Sigmoid colon (tissue), 7 donors: ENCODE data around the gene CDC42BPB. TPM values are rescaled to one million over a fixed set of nuclear protein-coding genes. Genes with fewer than 3 reads are reported as not detected.

Source experiments
- DNase-seq: peaks from one replicate; pipeline ENCODE4 v3.0.0-alpha.2; 2019
- H3K27ac ChIP-seq, 4 donors: fragments of 200-600 bp; sonication (generic); one replicate each; pipeline ENCODE4 v1.5.1; 2016 to 2019; ENCODE audit warnings: mild to moderate bottlenecking in 1 of 4
- H3K27me3 ChIP-seq, 3 donors: fragments of 200-600 bp; sonication (generic); one replicate each; pipeline ENCODE4 v1.5.1; 2019; ENCODE audit warnings: mild to moderate bottlenecking in 1 of 3
- H3K36me3 ChIP-seq, 4 donors: fragments of 200-600 bp; sonication (generic); one replicate each; pipeline ENCODE4 v1.5.1; 2016 to 2019
- H3K4me1 ChIP-seq, 4 donors: fragments of 200-600 bp; sonication (generic); one replicate each; pipeline ENCODE4 v1.5.1; 2017 to 2019
- H3K4me3 ChIP-seq, 4 donors: fragments of 200-600 bp; sonication (generic); one replicate each; pipeline ENCODE4 v1.5.1; 2017 to 2019; ENCODE audit warnings: mild to moderate bottlenecking in 2 of 4, moderate library complexity in 1 of 4
- H3K9me3 ChIP-seq, 4 donors: fragments of 200-600 bp in 3 of 4; sonication (generic) in 3 of 4; one replicate each; pipeline versions ENCODE4 v1.5.1 to v1.6.1; 2013 to 2019
- EP300 ChIP-seq, 4 donors: sonication (generic); formaldehyde crosslinking; IDR thresholded peaks; one replicate each; pipeline ENCODE4 v1.6.1; 2017; ENCODE audit warnings: antibody characterized with exemption in 4 of 4
- POLR2A ChIP-seq, 2 donors: fragments of 450-650 bp; IDR thresholded peaks; one replicate each; pipeline ENCODE4 v1.6.1; 2016; ENCODE audit warnings: antibody characterized with exemption in 2 of 2, mild to moderate bottlenecking in 2 of 2, moderate library complexity in 2 of 2
- POLR2AphosphoS5 ChIP-seq, 4 donors: sonication (generic); formaldehyde crosslinking; IDR thresholded peaks; one replicate each; pipeline ENCODE4 v1.6.1; 2017; ENCODE audit warnings: antibody characterized with exemption in 4 of 4
- WGBS, 2 donors: extraction: QIAGEN DNeasy Blood & Tissue Kit; methylation state at CpG; one replicate each; pipeline ENCODE4 v1.1.7; 2013; 5-methylcytosine and 5-hydroxymethylcytosine counted together
- intact Hi-C: fragments of 100-400 bp; cut with DNase I; formaldehyde crosslinking; loops from one replicate; pipeline ENCODE4 v1.15.1; 2023
- polyA plus RNA-seq, 3 donors: library from polyadenylated mRNA; stranded (reverse); fragments of 200-250 nt; gene quantifications; one replicate each; pipeline ENCODE4 v1.2.3, GENCODE V29; 2013
- total RNA-seq, 4 donors: library from RNA; depleted of rRNA; stranded (reverse); fragments of >200 nt; gene quantifications; one replicate each; pipeline ENCODE4 v1.1.0, GENCODE V29; 2016
- TF ChIP-seq, protein P1 (sequence below), 4 experiments: fragments of 450-650 bp in 3 of 4; fragments of 200-600 bp in 1 of 4; IDR thresholded peaks; one replicate each; pipeline ENCODE4 v1.5.1; 2016 to 2019; ENCODE audit warnings: antibody characterized with exemption in 4 of 4, mild to moderate bottlenecking in 3 of 4, moderate library complexity in 2 of 4
- donor health status: healthy with polysubstance abuse.
- donor health status: Bipolar disorder and iron deficiency.
- donor health status: healthy.

CDC42BPB gene
- total and polyA plus RNA-seq, 7 donors: 18.0 to 82.3 (median 58.5) TPM

DNA sequence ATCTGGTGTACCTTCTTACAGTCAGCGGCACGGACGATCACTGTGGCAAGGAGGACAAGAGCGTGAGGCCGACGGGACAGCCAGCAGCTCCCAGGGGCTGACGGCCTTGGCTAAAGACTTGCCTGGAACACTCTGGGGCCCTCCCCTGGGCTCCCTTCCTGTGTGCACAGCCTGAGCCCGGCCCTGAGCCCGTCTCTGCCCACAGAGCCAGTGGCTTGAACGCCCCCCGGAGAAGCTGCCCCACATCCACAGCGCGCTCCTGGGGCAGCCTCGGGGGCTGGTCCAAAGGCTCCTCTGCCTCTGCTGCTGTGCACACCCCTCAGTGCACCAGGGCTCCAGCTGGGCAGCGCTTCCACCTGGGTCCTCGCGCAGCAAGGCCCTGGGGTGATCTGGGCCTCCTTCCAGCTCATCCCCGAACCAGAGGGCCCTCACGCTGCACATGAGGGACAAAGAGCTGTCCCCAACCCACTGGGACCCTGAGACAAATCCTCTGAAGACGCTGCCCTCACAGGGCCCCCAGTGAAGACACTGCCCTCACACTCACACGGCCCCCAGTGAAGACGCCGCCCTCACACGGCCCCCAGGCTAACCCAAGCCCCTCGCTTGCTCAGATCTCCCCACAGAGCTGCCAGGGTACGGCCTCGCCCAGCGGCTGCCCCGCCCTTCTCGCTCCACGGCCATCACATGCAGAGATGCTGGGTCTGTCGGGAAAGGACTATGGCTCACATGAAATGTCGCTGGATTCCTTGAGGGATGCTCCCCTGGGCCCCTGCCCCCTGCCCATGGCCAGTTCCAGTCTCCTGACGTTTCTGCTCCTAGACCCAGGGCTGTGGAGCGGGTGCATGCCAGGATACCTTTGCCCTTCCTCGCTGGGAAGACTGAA lies 112.7 kb downstream of the CDC42BPB start:
- H3K27ac ChIP-seq: no peak overlapping the region
- H3K9me3 ChIP-seq: no peaks in the 10 kb centered on the region
- H3K27me3 ChIP-seq: no peaks in the 10 kb centered on the region
- no peak overlapping the region for H3K4me3 ChIP-seq
- 90 to 94% methylated on average over 36 of the region's 36 CpGs for WGBS, 2 donors
- no peak for DNase-seq
- H3K36me3 ChIP-seq: peaks cover 55 to 94% (median 71%) of the 10 kb centered on the region in 4 donors
- peaks cover 0 to 29% (median 18%) of the 10 kb centered on the region in 4 donors for H3K4me1 ChIP-seq
- no peak for TF ChIP-seq POLR2AphosphoS5 (IDR thresholded peaks at IDR 0.05)
- TF ChIP-seq EP300 (IDR thresholded peaks at IDR 0.05): no peak
- TF ChIP-seq, protein P1, sequence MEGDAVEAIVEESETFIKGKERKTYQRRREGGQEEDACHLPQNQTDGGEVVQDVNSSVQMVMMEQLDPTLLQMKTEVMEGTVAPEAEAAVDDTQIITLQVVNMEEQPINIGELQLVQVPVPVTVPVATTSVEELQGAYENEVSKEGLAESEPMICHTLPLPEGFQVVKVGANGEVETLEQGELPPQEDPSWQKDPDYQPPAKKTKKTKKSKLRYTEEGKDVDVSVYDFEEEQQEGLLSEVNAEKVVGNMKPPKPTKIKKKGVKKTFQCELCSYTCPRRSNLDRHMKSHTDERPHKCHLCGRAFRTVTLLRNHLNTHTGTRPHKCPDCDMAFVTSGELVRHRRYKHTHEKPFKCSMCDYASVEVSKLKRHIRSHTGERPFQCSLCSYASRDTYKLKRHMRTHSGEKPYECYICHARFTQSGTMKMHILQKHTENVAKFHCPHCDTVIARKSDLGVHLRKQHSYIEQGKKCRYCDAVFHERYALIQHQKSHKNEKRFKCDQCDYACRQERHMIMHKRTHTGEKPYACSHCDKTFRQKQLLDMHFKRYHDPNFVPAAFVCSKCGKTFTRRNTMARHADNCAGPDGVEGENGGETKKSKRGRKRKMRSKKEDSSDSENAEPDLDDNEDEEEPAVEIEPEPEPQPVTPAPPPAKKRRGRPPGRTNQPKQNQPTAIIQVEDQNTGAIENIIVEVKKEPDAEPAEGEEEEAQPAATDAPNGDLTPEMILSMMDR (IDR thresholded peaks at IDR 0.05): no peak
- no peak for TF ChIP-seq POLR2A (IDR thresholded peaks at IDR 0.05)
- intact Hi-C loops: no loop called here

DNA sequence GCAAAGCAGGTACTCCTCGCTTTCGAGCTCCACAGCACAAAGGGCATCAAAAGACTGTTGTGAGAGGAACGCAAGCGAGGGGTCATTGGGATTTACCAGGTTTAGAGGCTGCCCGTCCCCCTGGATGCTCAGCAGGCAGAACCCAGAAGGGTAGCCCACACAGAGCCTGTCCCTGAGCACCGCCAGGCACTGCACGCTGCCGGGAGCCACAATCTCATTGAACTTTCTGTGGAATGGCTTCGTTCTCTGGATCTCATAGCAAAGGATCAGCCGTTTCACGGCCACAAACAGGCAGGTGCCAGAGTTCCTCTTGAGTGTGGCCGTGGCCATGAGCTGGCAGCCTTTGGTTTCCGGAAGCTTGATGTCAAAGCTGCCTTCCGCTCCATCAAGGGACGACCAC lies 113.4 kb downstream of the CDC42BPB start:
- WGBS, 2 donors: 95 to 96% methylated on average over 15 of the region's 15 CpGs
- Histone ChIP-seq H3K27ac (no peak overlapping the region), H3K4me1 (peaks cover 0 to 22% (median 13%) of the 10 kb centered on the region in 4 donors), H3K27me3 (no peaks in the 10 kb centered on the region), H3K36me3 (peaks cover 57 to 94% (median 73%) of the 10 kb centered on the region in 4 donors), H3K4me3 (no peak overlapping the region), H3K9me3 (no peaks in the 10 kb centered on the region)
- no peak for TF ChIP-seq POLR2AphosphoS5 (IDR thresholded peaks at IDR 0.05)
- TF ChIP-seq POLR2A (IDR thresholded peaks at IDR 0.05): no peak
- TF ChIP-seq, protein P1 (IDR thresholded peaks at IDR 0.05): no peak
- no peak for TF ChIP-seq EP300 (IDR thresholded peaks at IDR 0.05)
- intact Hi-C loops: no loop called here
- DNase-seq: no peak

DNA sequence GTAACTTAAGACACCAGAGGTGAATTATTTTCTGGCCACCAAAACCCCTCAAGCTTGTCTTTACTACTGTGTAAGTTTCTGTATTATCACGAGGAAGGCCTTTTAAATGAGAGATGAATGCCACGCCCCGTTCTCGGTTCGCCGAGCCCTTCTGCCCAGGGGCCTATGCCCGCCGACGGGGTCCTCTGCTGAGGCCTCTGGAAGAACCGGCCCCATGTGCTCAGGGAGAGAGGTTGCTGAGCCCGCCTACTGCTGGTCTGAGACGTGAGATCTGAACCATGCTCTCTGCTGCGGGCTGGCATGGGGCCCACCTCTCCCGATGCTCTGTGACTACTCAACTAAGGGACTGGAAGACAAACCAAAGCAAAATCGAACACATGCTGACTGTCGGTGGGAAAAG lies 113.9 kb downstream of the CDC42BPB start:
- H3K4me1 ChIP-seq: peaks cover 0 to 18% (median 12%) of the 10 kb centered on the region in 4 donors
- WGBS, 2 donors: 93% methylated on average over 16 of the region's 16 CpGs
- H3K27me3 ChIP-seq: no peaks in the 10 kb centered on the region
- no peak overlapping the region for H3K27ac ChIP-seq
- H3K36me3 ChIP-seq: peaks cover 53 to 94% (median 70%) of the 10 kb centered on the region in 4 donors
- H3K4me3 ChIP-seq: no peak overlapping the region
- DNase-seq: no peak
- intact Hi-C loops: no loop called here
- no peaks in the 10 kb centered on the region for H3K9me3 ChIP-seq
- no peak for TF ChIP-seq EP300 (IDR thresholded peaks at IDR 0.05)
- TF ChIP-seq, protein P1 (IDR thresholded peaks at IDR 0.05): no peak
- TF ChIP-seq POLR2A (IDR thresholded peaks at IDR 0.05): no peak
- no peak for TF ChIP-seq POLR2AphosphoS5 (IDR thresholded peaks at IDR 0.05)

DNA sequence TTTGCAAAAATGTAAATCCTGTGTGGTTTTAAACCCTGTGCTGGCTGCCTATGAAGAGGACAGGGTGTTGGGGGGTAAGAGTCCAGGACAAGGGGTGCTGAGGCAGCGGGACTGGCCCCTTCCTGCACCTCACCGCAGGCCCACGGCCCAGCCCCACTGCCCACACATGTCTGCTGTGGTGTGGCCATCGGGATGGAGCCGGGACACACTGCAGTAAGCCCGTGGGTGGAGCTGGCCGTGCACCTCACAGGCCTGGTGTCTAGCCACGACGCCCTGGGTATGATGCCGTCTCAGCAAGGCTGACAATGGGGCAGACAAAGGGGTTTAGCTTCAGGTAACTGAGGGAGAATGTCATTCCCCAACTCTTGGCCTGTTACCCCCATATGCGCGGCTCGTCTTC lies 115.3 kb downstream of the CDC42BPB start:
- WGBS, 2 donors: 92 to 93% methylated on average over 13 of the region's 13 CpGs
- intact Hi-C loops: no loop called here

More for the DNA sequence above, 115.3 kb downstream of the CDC42BPB start:
- Histone ChIP-seq H3K4me1 (peaks cover 0 to 18% (median 12%) of the 10 kb centered on the region in 4 donors), H3K4me3 (no peak overlapping the region), H3K27ac (no peak overlapping the region), H3K9me3 (no peaks in the 10 kb centered on the region), H3K27me3 (no peaks in the 10 kb centered on the region), H3K36me3 (peaks cover 55 to 99% (median 77%) of the 10 kb centered on the region in 4 donors)
- TF ChIP-seq, protein P1 (IDR thresholded peaks at IDR 0.05): no peak
- no peak for TF ChIP-seq EP300 (IDR thresholded peaks at IDR 0.05)
- DNase-seq: no peak
